NCI-H2227 treated with DMSO at 0.1 percent for 48 hours (cell line): ENCODE results near the gene NF2.

Experiments
- DNase-seq: peaks from one replicate; lab custom pipeline; 2025; lab: John Stamatoyannopoulos, UW

NF2 gene

DNA sequence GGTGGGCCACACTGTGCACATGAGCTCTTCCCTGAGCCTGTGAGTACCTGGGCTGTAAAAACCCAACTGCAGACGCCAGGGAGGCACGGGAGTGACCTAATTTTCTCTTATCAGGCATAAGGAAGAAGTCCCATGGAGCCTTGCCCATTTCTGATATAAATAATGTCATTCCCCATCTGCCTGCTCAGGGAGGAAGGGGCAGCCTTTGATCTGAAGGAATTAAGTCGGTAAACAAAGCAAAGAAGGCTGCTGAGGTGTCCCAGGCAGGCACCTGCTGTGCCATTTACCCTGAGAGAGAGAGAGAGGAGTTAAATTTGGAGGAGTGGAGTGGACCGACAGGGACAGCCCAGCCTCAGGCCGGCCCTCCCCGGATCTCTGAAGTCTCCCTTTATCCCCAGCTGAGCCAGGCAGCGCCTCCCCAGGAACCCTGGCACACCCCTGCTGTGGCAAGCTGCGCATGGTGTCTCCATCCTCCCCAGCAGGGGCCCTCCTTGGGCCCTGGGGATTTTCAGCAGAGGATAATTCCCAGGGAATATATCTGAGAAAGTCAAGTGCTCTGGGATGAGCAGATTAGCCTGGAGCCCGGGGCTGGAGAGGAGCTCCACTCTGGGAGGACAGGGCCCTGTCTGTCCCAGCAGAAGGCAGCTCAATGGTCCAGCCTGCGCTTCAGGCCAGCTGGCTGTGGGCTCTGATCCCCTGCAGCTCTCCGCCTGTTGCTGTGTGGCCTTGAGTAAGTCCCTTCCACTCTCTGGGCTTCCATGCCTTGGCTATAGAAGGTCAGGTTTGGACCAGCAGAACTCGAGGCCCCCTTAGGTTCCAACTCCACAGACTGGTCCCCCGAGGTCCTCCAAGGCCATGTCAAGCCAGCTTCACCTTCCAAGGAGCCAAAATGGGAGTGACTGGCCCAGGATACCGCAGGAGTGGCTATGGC, 98.8 kb downstream of the NF2 start:
- DNase-seq, result no peak

DNA sequence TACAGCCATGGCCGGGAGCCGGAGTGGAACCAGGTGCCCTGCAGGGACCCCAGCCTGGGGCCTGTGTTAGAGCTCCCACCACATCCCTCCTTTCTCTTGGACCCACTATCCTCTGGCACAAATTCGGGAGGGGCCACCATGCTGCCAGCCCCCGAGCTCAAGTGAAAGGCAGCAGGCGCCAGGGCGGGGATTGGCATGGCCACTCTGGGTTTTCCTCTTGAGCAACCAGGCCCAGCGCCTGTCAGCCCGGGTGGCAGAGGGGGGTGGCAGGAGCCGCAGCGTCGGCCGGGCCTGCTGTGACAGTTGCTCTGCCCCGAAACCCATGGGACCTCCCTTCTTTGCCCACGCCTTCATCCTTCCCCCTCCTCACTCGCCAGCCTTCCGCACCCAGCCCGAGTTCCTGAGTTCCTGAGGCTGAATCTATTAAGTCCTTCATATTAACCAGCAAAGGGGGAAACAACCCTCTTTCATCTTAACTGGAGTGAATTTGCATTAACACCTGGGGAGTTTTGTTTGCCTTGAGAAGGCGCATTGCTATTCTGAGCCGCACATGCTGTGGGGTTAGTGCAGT, 99.6 kb downstream of the NF2 start:
- no peak for DNase-seq

DNA sequence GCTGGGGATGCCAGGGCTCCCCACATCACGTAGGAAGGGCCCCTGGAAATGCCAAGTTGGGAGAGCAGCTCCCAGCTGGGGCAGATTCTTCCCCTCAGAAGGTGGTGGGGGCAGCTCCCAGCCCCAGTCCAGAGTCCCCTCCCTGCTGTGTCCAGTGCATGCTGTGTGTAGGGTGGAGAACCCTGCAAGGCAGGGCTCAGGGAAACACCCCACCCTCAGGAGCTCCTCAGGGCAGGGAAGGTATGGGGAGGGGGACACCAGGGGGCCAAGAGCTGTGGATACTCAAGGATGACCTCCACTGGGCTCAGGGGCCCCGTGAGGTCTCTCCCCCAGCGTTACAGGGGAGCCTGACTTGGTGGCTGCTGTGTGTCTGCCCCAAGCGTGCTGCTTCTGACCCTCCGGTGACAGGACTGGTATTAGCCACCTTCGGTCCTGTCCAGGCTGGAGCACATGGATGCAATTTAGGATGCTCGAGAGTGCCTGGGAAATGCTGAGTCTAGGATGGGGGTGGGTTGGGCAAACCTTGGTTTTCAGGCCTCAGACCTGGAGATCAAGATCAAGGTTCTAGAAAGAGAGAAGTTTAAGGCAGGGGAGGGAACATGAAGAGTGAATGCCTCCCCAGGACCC, 100.2 kb downstream of the NF2 start:
- DNase-seq, result no peak

GRCh38 chr22:29704528-29705285, 101.3 kb downstream of the NF2 start:
- no peak for DNase-seq

GRCh38 chr22:29705651-29706050, 102.2 kb downstream of the NF2 start:
- DNase-seq, result no peak

DNA sequence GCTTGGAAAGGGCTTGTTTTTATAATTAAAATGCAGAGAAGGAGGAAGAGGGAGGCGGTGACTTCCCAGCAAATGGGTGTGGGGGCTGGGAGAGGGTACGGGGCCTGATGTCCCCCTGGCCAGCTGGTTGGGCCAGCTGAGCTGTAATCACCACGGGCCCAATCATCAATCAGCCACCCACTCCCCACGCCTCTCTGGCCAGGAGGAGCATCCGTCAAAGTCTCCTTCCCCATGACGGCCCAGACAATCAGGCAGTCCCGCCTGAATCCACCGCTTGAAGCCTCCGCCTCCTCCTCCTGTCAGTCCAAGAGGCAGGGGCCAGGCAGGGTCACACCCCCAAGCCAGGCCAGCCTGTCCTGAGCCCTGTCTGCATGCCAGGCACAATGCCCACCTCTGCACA, 103.1 kb downstream of the NF2 start:
- no peak for DNase-seq

GRCh38 chr22:29707010-29707409, 103.6 kb downstream of the NF2 start:
- DNase-seq, result no peak

GRCh38 chr22:29707471-29707870, 104.0 kb downstream of the NF2 start:
- no peak for DNase-seq

DNA sequence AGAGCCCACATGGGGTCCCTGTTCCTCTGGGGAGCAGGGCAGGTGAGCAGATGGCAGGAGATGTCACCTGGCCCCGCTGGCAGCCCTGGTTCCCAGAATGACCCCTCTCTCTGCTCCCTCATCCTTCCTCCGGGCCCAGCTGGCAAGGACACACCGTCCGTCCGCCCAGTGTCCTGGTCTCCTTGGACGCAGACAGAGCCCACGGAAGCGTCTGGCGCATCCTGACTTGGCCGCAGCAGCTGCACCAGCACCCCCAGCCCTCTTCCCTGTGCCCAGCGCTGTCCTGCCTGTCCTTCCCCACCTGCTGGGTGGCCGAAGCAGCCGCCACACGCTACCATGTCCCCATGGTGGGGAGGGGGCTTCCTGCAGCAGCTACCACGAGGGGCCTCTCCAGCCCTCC, 106.8 kb downstream of the NF2 start:
- no peak for DNase-seq

- no peak for DNase-seq
These were observed 107.6 kb downstream of the NF2 start for GRCh38 chr22:29710922-29711593.

DNA sequence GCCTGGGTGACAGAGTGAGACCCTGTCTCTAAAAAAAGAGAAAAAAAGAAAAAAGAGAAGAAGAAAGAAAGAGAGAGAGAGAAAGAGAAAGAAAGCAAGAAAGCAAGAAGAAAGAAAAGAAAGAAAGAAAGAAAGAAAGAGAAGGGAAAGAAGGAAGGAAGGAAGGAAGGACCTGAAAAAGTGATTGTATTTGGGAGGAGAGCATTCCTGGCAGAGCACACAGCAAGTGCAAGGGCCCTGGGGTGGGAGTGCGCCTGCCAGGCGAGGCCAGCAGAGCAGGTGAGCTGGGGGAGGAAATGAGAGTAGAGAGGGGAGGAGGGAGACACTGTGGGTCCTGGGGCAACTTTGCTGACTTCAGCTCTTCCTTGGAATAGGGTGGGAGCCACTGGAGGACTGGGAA, 108.7 kb downstream of the NF2 start:
- DNase-seq, result no peak

GRCh38 chr22:29713156-29713727, 109.8 kb downstream of the NF2 start:
- DNase-seq, result no peak

- DNase-seq, result no peak
These were observed 111.8 kb downstream of the NF2 start for GRCh38 chr22:29715240-29715639.

DNA sequence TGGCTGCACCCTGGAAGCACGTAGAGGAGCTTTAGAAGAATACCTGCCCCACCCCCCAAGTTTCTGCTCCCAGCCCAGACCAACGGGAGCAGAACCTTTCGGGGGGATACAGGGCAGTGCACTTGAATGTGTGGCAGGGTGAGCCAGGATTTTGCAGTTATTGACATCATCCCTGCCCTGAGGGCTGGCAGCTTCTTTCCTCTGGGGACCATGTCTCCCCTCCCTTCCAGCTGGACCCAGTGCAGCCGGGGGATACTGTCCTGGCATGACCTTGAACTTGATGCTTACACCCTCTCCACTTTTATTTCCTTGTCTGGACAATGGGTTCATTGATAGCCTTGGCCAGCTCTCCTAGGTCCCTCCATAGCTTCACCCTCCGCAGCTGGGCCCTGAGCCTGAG, 112.3 kb downstream of the NF2 start:
- no peak for DNase-seq

DNA sequence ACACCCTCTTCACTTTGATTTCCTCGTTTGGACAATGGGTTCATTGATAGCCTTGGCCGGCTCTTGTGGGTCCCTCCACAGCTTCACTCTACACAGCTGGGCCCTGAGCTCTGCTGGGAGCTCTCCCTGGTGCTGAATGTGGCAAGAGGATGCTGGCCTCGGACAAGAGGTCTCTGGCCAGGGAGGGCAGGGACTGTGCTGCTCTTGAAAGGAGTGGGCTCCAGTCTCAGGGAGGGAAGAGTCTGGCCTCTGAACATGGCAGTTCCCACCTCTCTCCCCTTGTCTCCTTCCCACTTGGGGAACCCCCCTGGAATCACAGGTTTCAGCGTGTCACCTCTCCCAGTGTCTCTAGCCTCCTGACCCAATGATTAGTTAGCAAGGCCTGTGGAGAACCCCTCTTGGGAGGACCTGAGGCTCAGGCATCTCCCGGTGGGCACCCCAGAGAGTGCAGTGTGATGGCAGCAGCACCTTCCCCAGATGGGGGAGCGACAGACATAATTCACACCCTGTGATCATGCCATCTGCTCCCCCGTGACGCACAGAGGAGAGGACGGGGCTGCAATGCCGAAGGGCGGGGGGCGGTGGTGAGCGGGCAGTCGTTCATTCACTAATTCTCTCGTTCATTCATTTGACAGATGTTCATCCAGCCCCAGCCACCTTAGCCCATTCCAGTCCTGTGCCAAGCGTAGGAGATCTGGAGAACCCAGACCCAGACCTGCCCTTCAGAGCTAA, 113.5 kb downstream of the NF2 start:
- DNase-seq, result no peak

DNA sequence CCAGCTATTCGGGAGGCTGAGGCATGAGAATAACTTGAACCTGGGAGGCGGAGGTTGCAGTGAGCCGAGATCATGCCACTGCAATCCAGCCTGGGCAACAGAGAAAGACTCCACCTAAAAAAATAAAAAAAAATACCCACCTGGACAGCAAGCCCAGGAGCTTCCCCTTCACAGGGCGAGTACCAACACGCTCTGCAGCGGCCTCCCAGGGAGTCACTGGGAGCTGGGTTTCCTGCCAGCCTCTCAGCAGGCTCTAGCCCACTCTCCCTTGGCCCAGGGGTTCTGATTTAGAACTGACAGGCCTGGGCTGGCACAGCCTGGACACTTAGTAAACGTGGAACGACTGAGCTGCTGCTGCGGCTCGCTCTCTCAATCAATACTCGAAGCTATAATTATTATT, 114.4 kb downstream of the NF2 start:
- no peak for DNase-seq

- DNase-seq, result no peak
These were observed 115.8 kb downstream of the NF2 start for GRCh38 chr22:29718949-29719898.

DNA sequence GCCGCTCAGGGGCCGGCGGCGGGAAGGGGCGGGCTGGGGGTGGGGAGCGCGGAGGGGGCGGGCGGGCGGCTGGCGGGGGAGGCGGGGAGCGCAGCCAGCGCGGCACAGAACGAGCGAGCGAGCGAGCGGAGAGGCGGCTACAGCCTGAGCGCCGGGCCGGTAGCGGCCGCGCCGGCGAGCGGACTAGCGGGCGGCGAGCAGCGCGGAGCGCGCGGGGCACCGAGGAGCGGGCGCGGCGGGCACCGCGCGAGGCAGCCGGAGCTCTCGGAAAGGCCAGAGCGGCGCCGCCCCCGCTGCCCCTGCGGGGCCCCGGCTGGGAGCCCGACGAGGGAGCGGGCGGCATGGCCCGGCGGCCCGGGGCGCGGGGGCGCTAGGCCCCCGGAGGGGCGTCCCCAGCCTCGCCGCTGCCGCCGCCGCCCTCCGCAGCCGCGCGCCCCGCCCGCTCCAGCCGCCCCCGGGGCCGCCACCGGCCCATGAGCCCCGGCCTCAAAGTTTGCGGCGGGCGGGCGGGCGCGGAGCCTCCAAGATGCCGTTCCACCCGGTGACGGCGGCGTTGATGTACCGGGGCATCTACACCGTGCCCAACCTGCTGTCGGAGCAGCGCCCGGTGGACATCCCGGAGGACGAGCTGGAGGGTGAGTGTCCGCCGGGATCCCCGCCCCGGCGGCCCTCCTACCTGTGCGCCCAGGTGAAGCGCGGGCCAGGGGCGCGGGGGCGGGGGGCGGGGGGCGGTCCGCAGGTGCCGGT, 116.6 kb downstream of the NF2 start, which contains the start of gene CABP7:
Gene CABP7, plus strand, starts transcription at position 105 of the 747 bp plus-strand sequence. Its CDS starts 422 bp downstream, at position 527.
- DNase-seq, result no peak

DNA sequence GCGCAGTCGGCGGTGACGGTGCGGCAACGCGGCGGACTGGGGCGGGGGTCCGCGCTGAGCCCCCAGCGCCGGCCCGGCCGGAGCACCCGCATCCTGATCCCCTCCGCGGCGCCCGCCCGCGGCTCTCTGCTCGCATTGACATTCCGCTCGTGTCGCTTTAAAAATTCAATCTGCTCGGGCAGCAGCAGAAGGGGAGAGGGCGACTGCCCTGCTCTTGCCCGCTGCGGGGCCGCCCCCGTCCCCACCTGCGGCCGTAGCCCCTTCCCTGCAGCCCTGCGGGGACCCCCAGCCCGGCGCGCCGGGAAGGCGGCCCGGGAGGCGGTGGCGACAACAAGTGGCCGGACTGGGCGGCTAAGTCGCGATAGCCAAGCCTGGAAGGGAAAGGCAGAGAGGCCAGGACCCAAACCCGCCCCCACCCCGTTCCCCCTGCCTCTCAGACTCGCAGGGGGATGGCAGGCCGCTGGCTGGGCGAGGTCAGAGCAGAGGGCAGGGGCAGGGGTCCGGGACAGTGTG, 117.4 kb downstream of the NF2 start:
- DNase-seq, result no peak
